Measurements from ENCODE around the gene CNP.

CNP gene

GRCh38 chr17:42026857-42027589 lies 60.4 kb downstream of the CNP start:
- POLR2A ChIA-PET (ENCODE audit: low non-redundant PET), result interaction anchor here (0.6 to 1.0 kb wide), 3 partner anchors 93 to 268 kb away, joined by 3 to 4 read pairs (median 3); no protein-coding TSS in a partner anchor
- TF ChIP-seq CTCF (conservative IDR thresholded peaks at IDR 0.05; ENCODE audit: low read depth), result no peak
- no peak for DNase-seq (ENCODE audit: low spot score)
- CTCF ChIA-PET, result no interaction called here
- no peak overlapping the region for H3K27ac ChIP-seq

All from RWPE1 (cell line).